HG03280 (cell line): ENCODE measurements around the gene DRAXIN.

ENCODE experiments used
- ATAC-seq: cut with Tn5 transposase; IDR thresholded peaks from one replicate; pipeline ENCODE4 v1.9.1; 2021; ENCODE audit warnings: mild to moderate bottlenecking, moderate library complexity; ENCODE audit not compliant: unreplicated experiment

Gene DRAXIN

DNA sequence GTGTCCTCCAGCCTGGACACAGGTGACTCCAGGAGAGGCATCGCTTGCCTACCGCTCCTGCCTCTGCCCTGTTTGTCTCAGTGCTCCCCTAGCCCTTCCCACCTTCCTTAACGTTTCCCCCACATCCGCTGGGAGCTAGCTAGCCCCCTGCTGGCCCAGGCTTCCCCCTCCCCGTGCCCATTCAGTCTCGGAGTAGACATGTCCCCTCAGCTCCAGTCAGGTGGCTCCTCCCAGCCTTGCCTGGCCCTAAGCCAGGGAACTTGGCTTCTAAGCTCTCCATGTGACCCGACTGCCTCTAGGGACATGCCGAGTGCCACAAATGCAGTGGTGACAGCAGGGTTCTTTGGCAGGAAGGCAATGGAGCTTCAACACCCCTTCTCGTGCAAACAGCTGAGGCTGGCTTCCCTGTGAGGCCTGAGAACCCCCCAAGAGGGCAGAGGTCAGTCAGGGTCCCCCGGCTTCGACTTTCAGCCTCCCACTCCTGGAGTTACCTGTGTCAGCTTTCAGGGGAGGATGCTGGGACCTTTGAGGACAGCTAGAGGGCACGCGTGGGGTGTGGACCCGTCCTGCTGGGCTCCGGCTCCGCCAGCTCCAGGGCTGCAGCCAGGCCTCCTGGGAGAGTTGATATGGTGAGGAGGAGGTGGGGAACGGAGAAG lies 16.2 kb downstream of the DRAXIN start:
- ATAC-seq = no peak

GRCh38 chr1:11708554-11709350 lies 17.2 kb downstream of the DRAXIN start:
- ATAC-seq = no peak

GRCh38 chr1:11711490-11711889 lies 20.0 kb downstream of the DRAXIN start:
- ATAC-seq = no peak

DNA sequence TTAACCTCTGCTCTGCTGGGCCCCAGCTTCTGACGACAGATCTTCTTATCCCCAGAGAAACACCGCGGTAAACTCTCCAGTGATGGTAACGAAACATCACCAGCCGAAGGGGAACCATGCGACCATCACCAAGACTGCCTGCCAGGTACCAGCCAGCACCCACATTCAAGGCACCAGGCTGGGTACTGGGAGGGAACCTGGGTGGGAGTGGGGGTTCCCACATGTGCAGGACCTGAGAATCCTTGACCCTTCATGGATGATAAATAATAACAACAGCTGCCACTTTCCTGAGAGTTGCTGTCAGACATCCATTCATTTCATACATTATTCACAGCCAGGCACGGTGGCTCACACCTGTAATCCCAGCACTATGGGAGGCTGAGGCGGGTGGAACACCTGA lies 20.8 kb downstream of the DRAXIN start:
- no peak for ATAC-seq

DNA sequence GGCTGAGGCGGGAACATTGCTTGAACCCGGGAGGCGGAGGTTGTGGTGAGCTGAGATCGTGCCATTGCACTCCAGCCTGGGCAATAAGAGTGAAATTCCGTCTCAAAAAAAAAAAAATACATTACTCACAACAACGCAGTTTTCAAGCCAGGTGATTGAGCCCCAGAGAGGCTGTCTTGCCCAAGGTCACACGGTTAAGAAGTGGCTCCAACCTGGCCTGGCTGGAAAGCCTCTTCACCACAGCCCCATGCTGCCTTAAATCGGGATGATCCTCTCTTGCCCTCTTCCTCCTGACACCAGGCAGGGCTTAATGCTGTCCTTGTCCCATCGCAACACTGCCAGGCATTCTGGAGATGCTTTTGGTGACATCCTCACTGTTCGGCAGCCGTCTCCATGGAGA lies 21.6 kb downstream of the DRAXIN start:
- no peak for ATAC-seq

DNA sequence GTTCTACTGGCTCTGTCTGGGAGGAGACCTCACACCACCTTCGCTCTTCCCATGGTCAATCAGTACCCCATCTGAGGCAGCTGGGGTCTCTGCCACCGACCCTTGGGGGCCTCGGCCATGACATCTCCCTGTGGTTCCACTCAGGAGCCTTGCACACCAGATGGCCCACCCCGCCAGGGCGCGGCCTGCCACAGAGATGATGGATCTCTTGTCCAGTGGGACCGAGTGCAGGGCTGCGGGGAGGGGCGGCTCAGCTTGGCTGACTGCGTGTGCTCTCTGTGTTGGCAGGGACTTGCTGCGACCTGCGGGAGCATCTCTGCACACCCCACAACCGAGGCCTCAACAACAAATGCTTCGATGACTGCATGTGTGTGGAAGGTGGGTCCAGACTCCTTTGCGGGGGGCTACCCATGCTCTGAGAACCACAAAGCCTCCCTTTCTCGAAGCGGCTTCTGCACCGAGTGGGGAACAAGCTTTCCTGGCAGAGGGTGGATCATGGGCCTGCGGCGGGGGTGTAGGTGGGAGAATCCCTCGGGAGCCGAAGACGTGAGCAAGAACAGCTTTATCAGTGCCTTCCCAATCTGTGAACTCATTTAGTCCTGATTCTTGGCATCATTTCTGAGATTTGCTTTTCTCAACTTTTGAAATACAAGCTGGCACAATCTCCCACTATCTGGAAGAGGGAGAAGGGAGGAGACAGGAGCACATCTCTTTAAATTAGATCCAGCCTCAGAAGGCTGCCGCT lies 23.5 kb downstream of the DRAXIN start:
- no peak for ATAC-seq

GRCh38 chr1:11719313-11720032 lies 28.0 kb downstream of the DRAXIN start:
- peak; percentile 49 for ATAC-seq

GRCh38 chr1:11720033-11720376 lies 28.5 kb downstream of the DRAXIN start:
- no peak for ATAC-seq

- no peak for ATAC-seq
These were observed 29.0 kb downstream of the DRAXIN start for GRCh38 chr1:11720525-11720924.

DNA sequence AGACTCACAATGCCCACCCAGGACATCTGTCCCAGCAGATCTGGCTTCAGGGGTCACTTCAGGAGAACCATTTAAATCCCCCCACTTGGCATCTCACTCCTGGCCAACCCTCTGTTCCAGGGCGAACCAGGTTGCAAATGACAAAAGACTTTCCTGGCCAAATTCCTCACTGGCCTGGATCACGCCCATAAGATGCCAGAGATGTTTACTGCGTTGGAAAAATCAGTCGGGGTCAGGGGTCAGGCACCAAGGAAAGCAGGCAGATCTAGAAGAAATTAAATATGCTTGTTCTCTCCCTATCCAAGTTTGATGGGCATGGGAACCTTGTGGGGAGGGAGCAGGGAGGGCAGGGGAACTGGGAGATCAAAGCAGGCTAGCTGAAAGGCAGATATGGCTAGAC lies 29.8 kb downstream of the DRAXIN start:
- no peak for ATAC-seq

GRCh38 chr1:11722538-11722937 lies 31.0 kb downstream of the DRAXIN start:
- no peak for ATAC-seq

- ATAC-seq = no peak
These were observed 34.1 kb downstream of the DRAXIN start for GRCh38 chr1:11725616-11726015.

DNA sequence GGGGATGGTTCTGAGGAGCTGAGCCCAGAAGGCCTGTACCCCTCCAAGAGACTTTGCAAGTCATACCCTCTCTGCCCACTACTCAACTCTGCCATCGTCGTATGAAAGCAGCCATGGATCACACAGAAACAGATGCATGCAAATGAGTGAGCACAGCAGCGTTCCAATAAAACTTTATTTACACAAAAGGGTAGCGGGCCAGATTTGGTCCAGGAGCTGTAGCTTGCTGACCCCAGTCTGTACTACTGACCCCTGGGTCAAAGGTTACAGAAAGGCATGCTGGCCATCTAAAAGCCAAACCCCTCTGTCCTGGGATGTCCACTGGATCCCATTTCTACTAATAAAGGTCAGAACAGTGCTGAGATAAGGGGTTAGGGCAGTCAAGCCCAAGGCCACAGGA lies 35.6 kb downstream of the DRAXIN start:
- ATAC-seq = no peak

DNA sequence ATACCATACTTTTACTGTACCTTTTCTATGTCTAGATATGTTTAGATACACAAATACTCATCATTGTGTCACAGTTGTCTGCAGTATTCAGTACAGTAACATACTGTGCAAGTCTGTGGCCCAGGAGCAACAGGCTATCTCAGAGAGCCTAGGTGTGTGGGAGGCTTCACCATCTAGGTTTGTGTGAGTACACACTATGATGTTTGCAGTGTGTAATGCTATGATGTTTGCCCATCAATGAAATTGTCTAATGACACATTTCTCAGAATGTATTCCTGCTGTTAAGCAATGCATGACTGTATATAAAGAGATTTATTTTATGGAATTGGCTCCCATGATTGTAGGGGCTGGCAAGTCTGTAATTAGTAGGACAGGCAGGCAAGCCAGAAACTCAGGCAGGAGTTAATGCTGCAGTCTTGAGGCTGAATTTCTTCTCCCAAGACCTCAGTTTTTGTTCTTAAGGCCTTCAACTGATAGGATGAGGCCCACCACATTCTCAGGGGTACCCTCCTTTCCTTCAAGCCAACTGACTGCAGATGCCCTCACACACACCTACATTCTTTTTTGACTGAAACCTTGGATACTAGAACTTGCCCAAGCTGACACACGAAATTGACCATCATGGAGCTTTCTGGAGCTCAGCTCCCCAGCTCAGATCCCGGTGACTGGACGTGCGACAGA lies 36.8 kb downstream of the DRAXIN start:
- no peak for ATAC-seq

DNA sequence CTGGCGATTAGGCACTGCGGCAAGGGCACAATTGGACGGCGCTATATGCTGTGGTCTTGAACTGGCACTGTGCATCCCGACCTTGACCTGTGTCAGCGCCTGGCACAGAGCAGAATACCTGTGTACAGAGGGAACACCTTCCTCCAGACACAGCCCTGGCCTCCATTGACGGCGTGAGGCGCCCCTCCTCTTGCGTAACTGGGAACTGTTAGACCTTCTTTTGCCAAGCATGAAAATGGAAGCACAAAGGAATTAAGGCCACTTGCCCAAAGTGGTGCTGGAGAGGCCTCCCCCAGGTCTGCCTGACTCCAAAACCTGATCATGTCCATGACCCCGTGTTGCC lies 37.6 kb downstream of the DRAXIN start:
- ATAC-seq = no peak

DNA sequence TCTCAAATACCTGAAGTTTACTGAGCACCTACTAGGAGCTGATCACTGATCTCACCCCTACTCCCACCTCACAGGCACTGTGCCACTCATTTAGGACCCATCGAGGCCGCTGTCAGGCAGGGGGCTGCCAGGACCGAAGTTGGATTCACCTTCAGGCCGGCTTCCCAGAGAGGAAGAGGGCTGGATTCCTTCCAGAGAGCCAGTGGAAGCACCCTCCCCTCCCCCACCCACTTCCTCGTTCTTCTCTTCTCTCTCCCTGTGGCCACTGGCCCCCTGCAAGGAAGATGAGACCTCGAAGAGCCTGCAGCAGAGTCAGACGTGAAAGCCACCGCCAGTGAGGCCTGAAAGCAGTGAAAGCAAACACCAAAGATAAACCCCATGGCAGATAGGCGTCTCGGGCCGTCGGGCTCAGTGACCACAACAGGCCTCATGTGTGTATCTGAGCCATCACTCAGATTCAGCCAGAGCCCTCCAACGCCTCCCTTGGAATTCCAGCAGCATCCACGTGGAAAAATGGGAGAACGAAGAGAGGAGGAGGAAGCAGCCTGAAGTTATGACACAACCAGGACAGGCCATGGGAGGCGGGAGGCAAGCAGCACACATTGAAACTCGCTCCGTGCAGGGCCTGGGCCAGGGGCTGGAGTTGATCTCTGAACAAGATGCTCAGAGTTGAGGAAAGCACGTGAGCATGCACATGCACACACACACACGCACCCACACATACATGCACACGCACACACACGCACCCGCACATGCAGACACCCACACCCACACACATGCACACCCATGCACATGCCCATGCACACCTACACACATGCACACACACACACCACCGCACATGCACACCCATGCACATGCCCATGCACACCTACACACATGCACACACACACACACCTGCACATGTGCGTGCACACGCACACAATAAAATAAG lies 38.3 kb downstream of the DRAXIN start:
- ATAC-seq = no peak

- no peak for ATAC-seq
These were observed 39.0 kb downstream of the DRAXIN start for GRCh38 chr1:11730429-11730891.

DNA sequence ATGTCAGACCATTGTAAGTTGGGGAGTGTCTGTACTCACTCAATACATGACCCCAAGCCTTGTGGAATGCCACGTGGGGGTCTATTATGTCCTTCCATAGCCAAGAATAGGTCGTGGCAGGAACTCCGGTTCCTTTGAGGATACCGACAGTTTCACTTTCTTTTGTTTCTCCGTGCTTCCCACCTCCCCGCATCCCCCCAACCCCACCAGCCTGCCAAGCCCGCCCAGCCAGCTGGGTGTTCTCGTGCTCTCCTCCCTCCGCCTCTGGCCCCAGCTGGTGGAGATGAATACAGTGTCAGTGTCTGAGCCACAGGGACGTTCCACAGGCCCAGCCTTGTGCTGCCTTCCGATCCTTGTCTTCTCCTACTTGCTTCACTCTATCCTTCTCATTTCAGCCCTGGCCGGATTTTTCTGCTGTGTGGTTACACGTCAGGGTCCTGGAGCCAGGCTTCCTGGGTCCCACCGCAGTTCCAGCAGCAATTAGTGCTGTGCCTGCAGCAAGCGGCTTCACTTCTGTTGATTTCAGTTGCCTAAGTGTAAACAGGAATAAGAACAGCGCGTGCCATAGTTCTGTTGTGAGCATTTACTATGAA lies 40.3 kb downstream of the DRAXIN start:
- no peak for ATAC-seq

DNA sequence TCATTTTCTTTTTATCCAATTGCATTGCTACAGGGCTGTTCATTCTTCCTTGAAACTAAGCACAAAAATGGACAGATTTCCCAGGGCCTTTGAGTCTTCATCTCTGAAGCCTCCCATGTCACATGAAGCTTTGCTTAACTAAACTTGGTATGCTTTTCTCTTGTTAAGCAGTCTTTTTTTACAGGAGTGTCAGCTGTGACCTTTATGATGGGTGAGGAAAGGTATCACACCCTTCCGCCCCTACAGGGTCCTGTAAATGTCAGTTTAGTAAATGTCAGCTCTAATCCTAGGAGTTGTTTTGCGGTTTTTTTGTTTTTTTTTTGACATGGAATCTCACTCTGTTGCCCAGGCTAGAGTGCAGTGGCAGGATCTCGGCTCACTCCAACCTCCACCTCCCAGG lies 41.8 kb downstream of the DRAXIN start:
- ATAC-seq = no peak
